HG03095 (cell line): ENCODE data around the gene ZNF768.
"Not testable (repeated sequence)": the region's sequence is repeated elsewhere in the genome, so short reads cannot be mapped to it uniquely, and the experiment has no call there.

Source experiments
- ATAC-seq: cut with Tn5 transposase; IDR thresholded peaks from one replicate; pipeline ENCODE4 v1.9.1; 2021; ENCODE audit warnings: moderate library complexity; ENCODE audit not compliant: unreplicated experiment

ZNF768 gene

GRCh38 chr16:30533748-30534367 is 7.5 kb upstream of the ZNF768 start:
- peak; percentile 9 for ATAC-seq

- ATAC-seq: no peak
Observed at GRCh38 chr16:30533146-30533522, 6.8 kb upstream of the ZNF768 start.

- ATAC-seq: no peak
Observed at GRCh38 chr16:30532285-30533145, 6.1 kb upstream of the ZNF768 start.

GRCh38 chr16:30530163-30531037 is 4.0 kb upstream of the ZNF768 start:
- ATAC-seq: no peak

- ATAC-seq: no peak
Observed at GRCh38 chr16:30528799-30529457, 2.6 kb upstream of the ZNF768 start.

GRCh38 chr16:30527635-30528178 is 1.3 kb upstream of the ZNF768 start:
- ATAC-seq: no peak

GRCh38 chr16:30526823-30527634 is 663 bp upstream of the ZNF768 start:
- peak; percentile 70 for ATAC-seq

- ATAC-seq: no peak
Observed at GRCh38 chr16:30525844-30526136, 576 bp downstream of the ZNF768 start.

- ATAC-seq: no peak
Observed at GRCh38 chr16:30524575-30525568, 1.5 kb downstream of the ZNF768 start.

- ATAC-seq: no peak
Observed at GRCh38 chr16:30523768-30524574, 2.4 kb downstream of the ZNF768 start.

GRCh38 chr16:30522702-30523463 is 3.5 kb downstream of the ZNF768 start:
- not testable (repeated sequence) for ATAC-seq

GRCh38 chr16:30521873-30522641 is 4.3 kb downstream of the ZNF768 start:
- no peak for ATAC-seq

- ATAC-seq: no peak
Observed at GRCh38 chr16:30521476-30521872, 4.9 kb downstream of the ZNF768 start.

- ATAC-seq: no peak
Observed at GRCh38 chr16:30519120-30520049, 7.0 kb downstream of the ZNF768 start.

- no peak for ATAC-seq
Observed at GRCh38 chr16:30518552-30518951, 7.8 kb downstream of the ZNF768 start.
